HG03558 (cell line): ENCODE results near the gene OSBPL2.

ENCODE experiments used
- ATAC-seq: cut with Tn5 transposase; IDR thresholded peaks from one replicate; pipeline ENCODE4 v1.9.1; 2021; ENCODE audit warnings: moderate number of reproducible peaks; ENCODE audit not compliant: unreplicated experiment; ENCODE audit errors: extremely low read depth

The OSBPL2 gene

GRCh38 chr20:62274332-62274950 is 36.1 kb downstream of the OSBPL2 start:
- no peak for ATAC-seq

DNA sequence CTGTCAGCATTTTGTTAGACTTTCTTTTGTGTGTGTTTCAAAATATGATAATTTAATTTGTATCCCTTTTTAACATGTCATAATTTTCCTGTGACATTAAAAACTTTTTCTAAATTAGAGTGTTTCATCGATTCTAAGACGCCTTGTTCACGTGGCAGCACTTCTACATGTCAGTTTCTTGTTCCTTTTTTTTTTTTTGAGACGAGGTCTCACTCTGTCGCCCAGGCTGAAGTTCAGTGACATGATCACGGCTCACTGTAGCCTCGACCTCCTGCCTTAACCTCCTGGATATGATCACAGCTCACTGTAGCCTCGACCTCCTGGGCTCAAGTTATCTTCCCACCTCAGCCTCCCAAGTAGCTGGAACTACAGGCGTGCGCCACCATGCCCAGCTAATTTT is 36.9 kb downstream of the OSBPL2 start:
- ATAC-seq, result no peak

- ATAC-seq, result no peak
These were observed 38.1 kb downstream of the OSBPL2 start for GRCh38 chr20:62276439-62276838.

DNA sequence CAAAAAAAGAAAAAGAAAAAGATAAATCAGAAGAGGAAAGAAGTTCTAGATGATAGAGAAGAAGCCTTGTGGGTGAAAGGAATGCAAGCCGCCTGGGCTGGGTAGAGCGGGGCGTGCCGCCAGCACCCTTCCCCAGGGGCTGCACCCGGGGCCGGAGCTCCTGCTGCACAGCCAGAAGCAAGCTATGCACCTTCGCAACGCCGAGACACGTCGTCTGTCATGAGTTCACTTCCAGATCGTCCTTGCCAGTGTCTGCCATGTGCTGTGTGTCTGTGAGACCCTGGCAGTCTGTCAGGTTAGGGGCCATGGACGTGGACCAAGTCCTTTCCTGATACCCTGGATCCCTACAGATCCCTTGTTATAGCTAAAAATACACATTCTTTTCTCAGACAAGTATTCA is 38.9 kb downstream of the OSBPL2 start:
- ATAC-seq, result no peak

GRCh38 chr20:62280303-62280702 is 42.0 kb downstream of the OSBPL2 start:
- ATAC-seq, result no peak

DNA sequence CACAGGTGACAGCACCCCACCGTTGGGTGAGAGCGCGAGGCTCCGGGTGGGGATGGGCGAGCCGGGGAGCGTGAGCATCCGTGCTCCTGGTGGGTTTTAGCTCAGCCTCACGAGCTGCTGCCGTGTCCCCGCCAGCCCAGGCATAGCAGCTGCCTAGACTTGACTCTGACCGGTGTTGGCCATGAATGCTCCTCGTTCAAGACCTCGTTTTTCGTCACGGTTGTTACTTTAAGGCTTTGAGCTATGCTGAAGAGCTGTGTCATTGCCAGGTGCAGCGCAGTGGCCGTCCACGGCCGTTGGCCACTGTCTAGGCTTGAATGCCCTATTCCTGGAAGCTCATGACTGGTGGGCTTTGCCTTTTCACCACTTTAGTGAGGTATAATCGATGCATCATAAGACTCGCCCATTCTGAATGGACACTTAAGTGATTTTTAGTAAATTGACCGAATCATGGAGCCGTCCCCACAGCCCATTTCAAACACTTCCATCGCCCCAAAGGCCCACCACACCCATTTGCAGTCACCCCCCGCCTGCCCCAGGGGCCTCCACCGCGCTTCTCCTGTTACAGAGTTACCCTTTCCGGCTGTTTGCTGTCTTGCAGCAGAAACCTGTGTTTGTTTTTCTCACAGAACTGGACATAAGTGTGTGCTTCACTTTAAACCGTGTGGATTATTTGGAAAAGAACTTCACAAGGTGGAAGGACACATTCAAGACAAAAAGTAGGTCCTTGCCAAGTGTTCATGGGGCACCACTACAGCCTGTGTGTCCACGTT is 43.0 kb downstream of the OSBPL2 start:
- no peak for ATAC-seq

GRCh38 chr20:62282103-62282502 is 43.8 kb downstream of the OSBPL2 start:
- no peak for ATAC-seq

- ATAC-seq, result no peak
These were observed 44.7 kb downstream of the OSBPL2 start for GRCh38 chr20:62282877-62283503.

GRCh38 chr20:62284448-62284847 is 46.1 kb downstream of the OSBPL2 start:
- no peak for ATAC-seq

DNA sequence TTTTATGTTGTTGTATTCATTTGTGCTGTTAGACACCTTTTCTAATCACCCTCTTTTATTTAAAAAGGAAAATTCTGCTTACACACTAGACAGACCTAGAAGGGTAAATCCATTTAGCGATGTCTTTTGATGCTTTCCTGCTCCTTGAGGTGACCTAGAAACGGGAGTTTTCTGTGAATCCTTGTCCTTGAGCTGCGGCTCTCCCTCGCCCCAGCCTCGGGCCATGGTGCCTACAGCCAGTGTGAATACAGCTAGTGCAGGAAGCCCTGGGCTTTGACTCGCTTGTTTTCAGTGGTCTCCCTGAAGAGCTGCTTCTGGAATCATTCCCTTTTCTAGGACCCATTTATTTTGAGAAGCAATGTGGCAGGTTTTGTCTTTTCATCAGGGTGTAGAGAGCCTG is 46.8 kb downstream of the OSBPL2 start:
- no peak for ATAC-seq

- no peak for ATAC-seq
These were observed 47.4 kb downstream of the OSBPL2 start for GRCh38 chr20:62285722-62286121.

DNA sequence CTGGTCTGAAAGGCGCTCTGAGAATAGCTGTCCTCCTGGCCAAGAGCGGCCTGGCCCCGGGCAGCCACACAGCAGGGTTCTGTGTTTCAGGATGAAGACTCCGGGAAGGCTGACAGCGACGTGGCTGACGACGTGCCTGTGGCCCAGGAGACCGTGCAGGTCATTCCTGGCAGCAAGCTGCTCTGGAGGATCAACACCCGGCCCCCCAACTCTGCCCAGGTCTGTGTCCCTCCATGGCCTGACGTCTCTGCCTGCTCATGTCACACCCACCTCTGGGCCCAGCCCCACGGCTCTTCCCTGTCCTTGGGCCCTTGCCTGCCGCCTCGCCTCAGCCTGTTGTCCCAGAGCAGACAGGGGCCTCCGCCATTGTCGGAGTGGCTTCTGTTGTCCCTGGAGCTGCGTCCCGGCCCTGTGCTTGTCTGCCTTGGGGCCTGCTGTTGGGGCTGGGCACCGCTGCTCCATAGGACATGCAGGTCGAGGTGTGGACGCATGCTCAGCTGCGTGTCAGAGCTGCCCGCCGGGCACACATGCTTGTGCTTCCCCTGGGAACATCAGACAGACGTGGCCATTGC is 48.3 kb downstream of the OSBPL2 start:
- no peak for ATAC-seq

- no peak for ATAC-seq
These were observed 48.8 kb downstream of the OSBPL2 start for GRCh38 chr20:62287129-62287528.

DNA sequence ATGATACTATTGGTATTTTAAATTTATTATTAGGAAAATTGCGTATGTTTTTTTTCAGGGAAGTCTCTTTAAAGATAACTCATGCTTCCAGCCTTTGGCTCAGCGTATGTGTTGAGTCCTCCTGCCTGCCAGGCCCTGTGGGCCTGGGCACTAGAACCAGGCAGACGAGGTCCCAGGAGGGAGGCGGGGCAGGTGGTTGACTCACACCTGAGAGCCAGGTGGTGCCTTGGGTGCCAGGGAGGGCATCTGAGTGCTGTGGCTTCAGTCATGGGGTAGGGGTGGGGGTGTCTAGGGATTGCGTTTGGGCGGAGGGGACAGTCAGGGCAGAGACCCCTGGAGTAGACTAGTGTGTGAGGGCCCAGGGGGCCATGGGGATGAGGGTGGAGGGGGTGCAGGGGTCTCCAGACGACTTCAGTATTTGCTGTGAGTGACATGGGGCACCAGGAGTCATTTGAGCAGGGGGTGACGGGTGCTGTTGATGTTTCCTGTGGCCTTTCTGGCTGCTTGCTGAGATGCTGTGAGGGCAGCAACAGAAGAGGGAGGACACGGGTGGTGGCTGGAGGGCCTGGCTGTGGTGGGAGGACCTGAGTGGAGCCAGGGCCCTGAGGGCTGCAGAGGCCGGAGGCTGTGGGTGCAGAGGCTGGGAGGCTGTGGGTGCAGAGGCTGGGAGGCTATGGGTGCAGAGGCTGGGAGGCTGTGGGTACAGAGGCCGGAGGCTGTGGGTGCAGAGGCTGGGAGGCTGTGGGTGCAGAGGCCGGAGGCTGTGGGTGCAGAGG is 49.6 kb downstream of the OSBPL2 start:
- no peak for ATAC-seq

- no peak for ATAC-seq
These were observed 50.3 kb downstream of the OSBPL2 start for GRCh38 chr20:62288535-62289105.

DNA sequence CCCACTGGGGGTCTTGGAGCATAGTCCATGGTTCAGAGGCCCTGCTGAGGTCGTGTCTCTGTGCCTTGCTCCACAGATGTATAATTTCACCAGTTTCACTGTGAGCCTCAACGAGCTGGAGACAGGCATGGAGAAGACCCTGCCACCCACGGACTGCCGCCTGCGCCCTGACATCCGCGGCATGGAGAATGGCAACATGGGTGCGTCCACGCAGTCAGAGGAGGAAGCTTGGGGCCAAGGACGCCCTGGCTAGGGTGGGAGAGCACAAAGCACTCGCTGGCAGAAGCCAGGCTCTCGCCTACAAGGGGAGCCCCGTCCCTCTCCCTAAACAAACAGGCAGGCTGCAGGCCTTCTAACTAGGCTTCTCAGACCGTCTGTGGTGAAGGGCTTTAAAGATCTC is 50.8 kb downstream of the OSBPL2 start:
- ATAC-seq, result no peak

GRCh38 chr20:62289898-62290297 is 51.6 kb downstream of the OSBPL2 start:
- no peak for ATAC-seq

DNA sequence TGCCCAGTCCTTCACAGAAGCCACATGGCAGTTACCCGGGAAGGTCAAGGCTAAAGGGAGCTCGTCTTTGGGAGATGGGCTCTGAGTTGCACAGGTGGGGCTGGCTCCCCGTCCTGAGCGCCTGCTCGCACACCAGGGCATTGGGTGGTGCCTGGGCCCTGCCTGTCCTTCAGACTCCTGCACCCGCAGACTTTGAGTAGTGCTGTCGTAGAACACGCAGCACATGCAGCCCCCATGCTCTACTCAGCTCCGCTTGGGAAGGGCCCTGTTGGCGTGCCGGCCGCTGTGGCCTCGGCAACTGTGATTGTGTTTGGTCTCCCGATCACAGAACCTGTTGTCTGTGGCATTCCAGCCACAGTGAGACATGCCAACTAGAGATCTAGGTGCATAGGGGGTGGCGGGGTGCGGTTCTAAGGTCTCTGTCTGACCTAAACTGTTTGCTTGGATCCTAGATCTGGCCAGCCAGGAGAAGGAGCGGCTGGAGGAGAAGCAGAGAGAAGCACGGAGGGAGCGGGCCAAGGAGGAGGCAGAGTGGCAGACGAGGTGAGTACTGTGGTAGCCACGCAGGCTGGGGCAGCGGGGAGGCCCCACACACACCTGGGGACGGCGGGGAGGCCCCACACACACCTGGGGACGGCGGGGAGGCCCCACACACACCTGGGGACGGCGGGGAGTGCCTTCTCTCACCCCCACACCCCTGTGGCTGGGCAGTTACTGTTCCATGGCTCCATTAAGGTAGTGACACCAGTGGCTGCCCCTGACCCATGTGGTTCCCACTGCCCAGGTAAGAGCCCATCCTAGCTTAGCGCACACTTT is 53.1 kb downstream of the OSBPL2 start:
- ATAC-seq, result no peak

DNA sequence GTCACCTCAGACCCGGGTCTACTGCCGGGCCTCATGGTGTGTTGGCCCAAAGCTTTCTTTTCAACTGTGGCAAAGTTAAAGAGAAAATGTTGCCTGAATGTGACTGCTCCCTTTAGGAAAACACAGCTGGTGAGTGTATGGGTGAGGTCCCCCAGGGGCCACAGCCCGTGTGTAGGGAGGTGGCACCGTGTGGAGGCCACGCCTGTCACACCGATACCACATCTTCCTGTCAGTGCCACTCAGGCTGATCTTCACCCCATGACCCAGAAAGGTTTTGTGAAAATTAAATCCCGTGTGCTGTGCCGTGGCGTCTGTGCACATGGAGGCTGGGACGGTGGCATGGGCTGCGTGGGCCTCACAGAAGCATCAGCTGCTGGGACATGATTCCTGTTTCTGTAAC is 53.8 kb downstream of the OSBPL2 start:
- no peak for ATAC-seq
